Transverse colon (tissue), 4 donors: ENCODE measurements around the gene C11orf24. TPM values are rescaled to one million over a fixed set of nuclear protein-coding genes. Genes with fewer than 3 reads are reported as not detected.

Source experiments
- DNase-seq: peaks from one replicate; pipeline ENCODE4 v3.0.0-alpha.2; 2019
- H3K27ac ChIP-seq, 4 donors: fragments of 200-600 bp; sonication (generic); 2 replicates each; pipeline ENCODE4 v1.5.1; 2016 to 2018; ENCODE audit warnings: inconsistent platforms in 4 of 4
- H3K27me3 ChIP-seq: fragments of 200-600 bp; sonication (generic); 2 replicates; pipeline ENCODE4 v1.5.1; 2017; ENCODE audit warnings: inconsistent platforms
- H3K36me3 ChIP-seq, 4 donors: fragments of 200-600 bp; sonication (generic); 2 replicates each; pipeline ENCODE4 v1.5.1; 2017 to 2019; ENCODE audit warnings: inconsistent platforms in 4 of 4
- H3K4me1 ChIP-seq, 4 donors: fragments of 200-600 bp; sonication (generic); 2 replicates each; pipeline ENCODE4 v1.5.1; 2017 to 2020; ENCODE audit warnings: inconsistent platforms in 4 of 4
- H3K4me3 ChIP-seq, 4 donors: fragments of 200-600 bp; sonication (generic); 1 replicate in 1 of 4; 2 replicates in 3 of 4; pipeline versions ENCODE4 v1.5.1 to v1.6.1; 2017 to 2019; ENCODE audit warnings: inconsistent platforms in 4 of 4
- H3K9me3 ChIP-seq, 2 donors: fragments of 200-600 bp; sonication (generic); 2 replicates each; pipeline ENCODE4 v1.5.1; 2017 to 2019; ENCODE audit warnings: inconsistent platforms in 2 of 2
- CTCF ChIP-seq, 5 experiments: fragments of 200-600 bp in 3 of 5; fragments of 450-650 bp in 2 of 5; sonication (generic) in 3 of 5; IDR thresholded peaks; 1 replicate in 2 of 5; 2 replicates in 3 of 5; pipeline ENCODE4 v1.5.1; 2016 to 2017; ENCODE audit warnings: antibody characterized with exemption in 5 of 5, inconsistent platforms in 3 of 5, mild to moderate bottlenecking in 2 of 5, moderate library complexity in 1 of 5
- EP300 ChIP-seq: sonication (generic); formaldehyde crosslinking; IDR thresholded peaks from one replicate; pipeline ENCODE4 v1.6.1; 2017; ENCODE audit warnings: antibody characterized with exemption, low read depth
- POLR2A ChIP-seq: fragments of 450-650 bp; IDR thresholded peaks from one replicate; pipeline ENCODE4 v1.6.1; 2016; ENCODE audit warnings: antibody characterized with exemption, mild to moderate bottlenecking, moderate library complexity
- POLR2AphosphoS5 ChIP-seq, 3 donors: sonication (generic); formaldehyde crosslinking; IDR thresholded peaks; one replicate each; pipeline ENCODE4 v1.6.1; 2016; ENCODE audit warnings: antibody characterized with exemption in 3 of 3
- WGBS, 2 donors: methylation state at CpG; one replicate each; pipeline ENCODE4 v1.1.5; 2018; ENCODE audit warnings: low coverage in 1 of 2; 5-methylcytosine and 5-hydroxymethylcytosine counted together
- in situ Hi-C, 4 donors: fragments of 200-750 bp; cut with MboI; loops; one replicate each; pipeline versions ENCODE4 v1.15.0 to v1.15.1; 2017; ENCODE audit warnings: low sequenced_read_pairs in 3 of 4, low pct_ligation_motif_present in 1 of 4, low pct_unique_long_range_greater_than_20kb in 1 of 4
- intact Hi-C: fragments of 100-400 bp; cut with DNase I; formaldehyde crosslinking; loops from one replicate; pipeline ENCODE4 v1.15.1; 2023; ENCODE audit warnings: low total_unique reads
- total RNA-seq, 4 donors: library from RNA; depleted of rRNA; stranded (reverse); fragments of >200 nt; gene quantifications; one replicate each; pipeline ENCODE4 v1.1.0, GENCODE V29; 2016

Gene C11orf24
- total RNA-seq, 4 donors from 2014 or later = 31.4 to 130 (median 56.6) TPM

DNA sequence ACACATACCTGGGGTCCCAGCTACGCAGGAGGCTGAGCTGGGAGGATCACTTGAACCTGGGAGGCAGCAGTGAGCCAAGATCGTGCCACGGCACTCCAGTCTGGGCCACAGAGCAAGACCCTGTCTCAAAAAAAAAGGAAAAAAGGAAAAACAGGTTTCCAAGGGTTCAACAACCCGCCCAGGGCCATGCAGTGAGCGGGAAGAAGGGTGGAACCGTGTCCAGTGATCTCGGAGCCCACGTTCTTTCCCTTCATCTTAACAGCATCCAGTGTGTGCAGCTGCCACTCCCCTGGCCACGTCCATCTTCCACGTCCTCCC is 25.7 kb upstream of the C11orf24 start:
- H3K9me3 ChIP-seq = no peaks in the 10 kb centered on the region
- H3K27ac ChIP-seq = peak overlapping the region; percentile 74 to 86 (median 83)
- peaks cover 9 to 34% (median 30%) of the 10 kb centered on the region in 4 donors for H3K4me1 ChIP-seq
- TF ChIP-seq EP300 (no peak), POLR2AphosphoS5 (IDR thresholded peaks at IDR 0.05) (no peak), POLR2A (no peak)
- in situ Hi-C loops = loop anchor here in 3 of 4 donors (5.0 kb wide), 1 partner anchor 40 kb away; no protein-coding TSS in a partner anchor
- no peaks in the 10 kb centered on the region for H3K27me3 ChIP-seq
- no peak for DNase-seq
- intact Hi-C loops = no loop called here
- WGBS, 2 donors = 36% methylated on average over 10 of the region's 10 CpGs; no CpG with 5 or more reads in 1 of the 2 donors
- H3K4me3 ChIP-seq = peak overlapping the region in 1 of 4 donors; percentile 13
- no peaks in the 10 kb centered on the region for H3K36me3 ChIP-seq

DNA sequence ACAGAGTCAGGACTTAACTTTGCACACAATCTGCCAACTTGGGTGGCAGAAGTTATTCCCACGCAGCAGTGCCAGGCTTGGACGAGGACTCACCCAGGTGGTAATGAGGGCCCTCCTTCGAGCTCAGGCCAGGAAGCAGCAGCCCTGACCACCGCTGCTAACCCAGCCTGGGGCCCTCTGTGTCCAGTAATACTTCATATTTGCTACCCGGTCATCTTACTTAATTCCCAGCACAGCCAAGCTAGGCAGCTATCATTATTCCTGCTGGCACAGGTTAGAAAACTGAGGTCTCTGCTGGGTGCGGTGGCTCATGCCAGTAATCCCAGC is 25.2 kb upstream of the C11orf24 start:
- no peaks in the 10 kb centered on the region for H3K27me3 ChIP-seq
- peaks cover 9 to 31% (median 27%) of the 10 kb centered on the region in 4 donors for H3K4me1 ChIP-seq
- H3K27ac ChIP-seq = peak overlapping the region; percentile 74 to 86 (median 83)
- no peaks in the 10 kb centered on the region for H3K36me3 ChIP-seq
- no peak for DNase-seq
- in situ Hi-C loops = loop anchor here in 3 of 4 donors (5.0 kb wide), 1 partner anchor 40 kb away; no protein-coding TSS in a partner anchor
- intact Hi-C loops = no loop called here
- no peak overlapping the region for H3K4me3 ChIP-seq
- H3K9me3 ChIP-seq = no peaks in the 10 kb centered on the region
- TF ChIP-seq CTCF (IDR thresholded peaks at IDR 0.05) (no peak), POLR2A (peak; percentile 36)
- WGBS, 2 donors = 85% methylated on average over 6 of the region's 6 CpGs; no CpG with 5 or more reads in 1 of the 2 donors

- H3K36me3 ChIP-seq = no peaks in the 10 kb centered on the region
- no peaks in the 10 kb centered on the region for H3K27me3 ChIP-seq
- H3K9me3 ChIP-seq = no peaks in the 10 kb centered on the region
- intact Hi-C loops (no loop called here), in situ Hi-C loops (loop anchor here in 3 of 4 donors (5.0 kb wide), 1 partner anchor 39 kb away; no protein-coding TSS in a partner anchor)
- DNase-seq = peak; percentile 72
- H3K4me1 ChIP-seq = peaks cover 9 to 31% (median 27%) of the 10 kb centered on the region in 4 donors
- WGBS, 2 donors = 71 to 100% methylated on average over 1 to 15 of the region's 15 CpGs
- H3K27ac ChIP-seq = peak overlapping the region; percentile 74 to 86 (median 83)
- TF ChIP-seq EP300 (no peak), POLR2A (no peak), POLR2AphosphoS5 (IDR thresholded peaks at IDR 0.05) (peak in 2 of 3 donors; percentile 22 to 27)
- no peak overlapping the region for H3K4me3 ChIP-seq
These were observed 24.7 kb upstream of the C11orf24 start for GRCh38 chr11:68296344-68297051.

DNA sequence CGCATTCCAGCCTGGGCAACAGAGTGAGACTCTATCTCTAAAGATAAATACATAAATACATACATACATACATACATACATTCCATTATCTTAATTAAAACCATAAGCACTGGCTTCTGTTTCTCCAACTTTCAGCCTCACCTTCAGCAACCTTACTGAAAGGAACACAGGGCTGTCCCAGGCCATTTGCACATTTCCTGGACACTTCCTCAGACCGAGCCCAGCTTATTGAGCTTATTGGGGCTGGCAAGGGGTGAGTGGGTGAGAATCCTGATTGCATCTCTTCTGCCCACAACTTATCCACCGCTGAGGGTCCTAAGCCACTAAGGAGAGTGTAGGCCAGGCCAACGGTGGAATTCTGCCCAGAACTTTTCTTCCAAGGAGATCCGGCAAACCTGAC is 24.2 kb upstream of the C11orf24 start:
- TF ChIP-seq CTCF (IDR thresholded peaks at IDR 0.05) (no peak), POLR2A (no peak), POLR2AphosphoS5 (IDR thresholded peaks at IDR 0.05) (no peak), EP300 (no peak)
- intact Hi-C loops (no loop called here), in situ Hi-C loops (loop anchor here in 3 of 4 donors (5.0 kb wide), 1 partner anchor 39 kb away; no protein-coding TSS in a partner anchor)
- H3K4me1 ChIP-seq = peaks cover 9 to 31% (median 27%) of the 10 kb centered on the region in 4 donors
- H3K9me3 ChIP-seq = no peaks in the 10 kb centered on the region
- peak overlapping the region in 2 of 4 donors; percentile 83 to 86 for H3K27ac ChIP-seq
- 91 to 95% methylated on average over 1 to 5 of the region's 5 CpGs for WGBS, 2 donors
- DNase-seq = no peak
- no peaks in the 10 kb centered on the region for H3K27me3 ChIP-seq
- H3K36me3 ChIP-seq = no peaks in the 10 kb centered on the region
- no peak overlapping the region for H3K4me3 ChIP-seq

DNA sequence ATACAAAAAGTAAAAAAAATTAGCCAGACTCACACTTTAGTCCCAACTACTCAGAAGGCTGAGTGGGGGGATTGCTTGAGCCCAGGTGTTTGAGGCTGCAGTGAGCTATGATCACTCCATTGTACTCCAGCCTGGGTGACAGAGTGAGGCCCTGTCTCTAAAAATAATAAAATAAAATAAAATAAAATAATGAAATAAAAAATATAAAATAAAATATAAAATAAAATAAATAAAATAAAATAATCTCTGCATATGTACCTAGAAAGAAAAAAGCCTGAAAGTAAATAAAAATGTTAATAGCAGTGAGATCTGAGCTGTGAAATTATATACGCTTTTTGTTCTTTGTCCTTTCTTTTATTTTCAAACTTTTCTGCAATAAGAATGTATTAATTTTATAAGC is 23.5 kb upstream of the C11orf24 start:
- WGBS, 2 donors = 96 to 100% methylated on average over 1 of the region's 1 CpG
- no peak overlapping the region for H3K4me3 ChIP-seq
- no peak overlapping the region for H3K27ac ChIP-seq
- no peak for DNase-seq
- H3K36me3 ChIP-seq = no peaks in the 10 kb centered on the region
- in situ Hi-C loops (loop anchor here in 3 of 4 donors (5.0 kb wide), 1 partner anchor 38 kb away; no protein-coding TSS in a partner anchor), intact Hi-C loops (no loop called here)
- TF ChIP-seq POLR2A (no peak), CTCF (IDR thresholded peaks at IDR 0.05) (no peak), EP300 (no peak), POLR2AphosphoS5 (IDR thresholded peaks at IDR 0.05) (no peak)
- peaks cover 9 to 31% (median 27%) of the 10 kb centered on the region in 4 donors for H3K4me1 ChIP-seq
- H3K27me3 ChIP-seq = no peaks in the 10 kb centered on the region
- H3K9me3 ChIP-seq = no peaks in the 10 kb centered on the region
